ENCODE data around the gene PEPD.
"Not testable (repeated sequence)": the region's sequence is repeated elsewhere in the genome, so short reads cannot be mapped to it uniquely, and the experiment has no call there.

Gene PEPD

GRCh38 chr19:33559996-33560395, 38.4 kb upstream of the PEPD start:
- DNase-seq (ENCODE audit: low spot score) = no peak
- in situ Hi-C loops (cut with MboI; ENCODE audit: low pct_unique_long_range_greater_than_20kb, low sequenced_read_pairs, unreplicated experiment) = no loop called here
- TF ChIP-seq CTCF (IDR thresholded peaks at IDR 0.05; ENCODE audit: extremely low read depth, insufficient read depth, missing control alignments) = no peak

DNA sequence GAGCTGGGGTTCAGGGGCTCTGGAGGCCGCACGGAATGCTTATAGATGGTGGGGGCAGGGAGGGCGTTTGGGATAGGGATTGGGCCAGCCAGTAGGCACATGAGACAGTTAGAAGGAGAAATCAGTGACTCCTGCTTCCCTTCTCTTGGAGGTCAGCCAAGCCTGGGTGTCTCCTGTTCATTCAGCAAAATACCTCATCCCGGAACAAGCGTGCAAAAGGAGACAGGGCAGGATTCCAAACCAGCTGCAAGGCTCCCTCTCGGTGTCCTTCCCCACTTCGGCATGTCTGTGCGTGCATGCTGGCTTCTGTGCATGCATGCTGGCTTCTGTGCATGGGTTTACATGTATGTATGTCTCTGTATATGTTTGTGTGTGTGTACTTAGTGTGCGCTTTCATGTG, 37.3 kb upstream of the PEPD start:
- in situ Hi-C loops (cut with MboI; ENCODE audit: low pct_unique_long_range_greater_than_20kb, low sequenced_read_pairs, unreplicated experiment) = no loop called here
- no peak for DNase-seq (ENCODE audit: low spot score)
- TF ChIP-seq CTCF (IDR thresholded peaks at IDR 0.05; ENCODE audit: extremely low read depth, insufficient read depth, missing control alignments) = no peak

- DNase-seq (ENCODE audit: low spot score) = no peak
- in situ Hi-C loops (cut with MboI; ENCODE audit: low pct_unique_long_range_greater_than_20kb, low sequenced_read_pairs, unreplicated experiment) = no loop called here
- no peak for TF ChIP-seq CTCF (IDR thresholded peaks at IDR 0.05; ENCODE audit: extremely low read depth, insufficient read depth, missing control alignments)
These were observed 36.6 kb upstream of the PEPD start for GRCh38 chr19:33558151-33558550.

- in situ Hi-C loops (cut with MboI; ENCODE audit: low pct_unique_long_range_greater_than_20kb, low sequenced_read_pairs, unreplicated experiment) = no loop called here
- no peak for TF ChIP-seq CTCF (IDR thresholded peaks at IDR 0.05; ENCODE audit: extremely low read depth, insufficient read depth, missing control alignments)
These were observed 36.1 kb upstream of the PEPD start for GRCh38 chr19:33557720-33558119.

DNA sequence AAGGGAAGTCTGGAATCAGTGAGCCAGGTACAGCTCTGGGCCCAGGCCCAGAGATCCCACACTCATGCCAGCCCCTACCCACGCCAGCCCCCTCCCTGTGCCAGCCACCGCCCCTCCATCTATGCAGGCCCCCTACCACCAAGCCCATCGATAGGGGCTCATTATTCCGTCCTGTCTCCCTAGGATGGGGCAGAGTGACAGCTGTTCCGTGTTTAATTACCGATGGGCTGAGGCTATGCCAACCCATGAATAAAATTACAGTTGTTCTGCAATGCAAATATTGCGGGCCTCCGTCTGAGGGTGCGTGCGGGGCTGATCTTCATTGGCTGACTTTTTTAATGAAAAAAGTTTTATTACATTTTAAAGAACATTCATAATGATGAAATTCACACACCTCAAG, 35.6 kb upstream of the PEPD start:
- no peak for TF ChIP-seq CTCF (IDR thresholded peaks at IDR 0.05; ENCODE audit: extremely low read depth, insufficient read depth, missing control alignments)

More at GRCh38 chr19:33557720-33558119, 36.1 kb upstream of the PEPD start:
- no peak for DNase-seq (ENCODE audit: low spot score)

GRCh38 chr19:33556261-33556660, 34.7 kb upstream of the PEPD start:
- DNase-seq (ENCODE audit: low spot score) = no peak
- in situ Hi-C loops (cut with MboI; ENCODE audit: low pct_unique_long_range_greater_than_20kb, low sequenced_read_pairs, unreplicated experiment) = no loop called here
- TF ChIP-seq CTCF (IDR thresholded peaks at IDR 0.05; ENCODE audit: extremely low read depth, insufficient read depth, missing control alignments) = no peak

More for the DNA sequence above, 35.6 kb upstream of the PEPD start:
- in situ Hi-C loops (cut with MboI; ENCODE audit: low pct_unique_long_range_greater_than_20kb, low sequenced_read_pairs, unreplicated experiment) = no loop called here
- DNase-seq (ENCODE audit: low spot score) = no peak

DNA sequence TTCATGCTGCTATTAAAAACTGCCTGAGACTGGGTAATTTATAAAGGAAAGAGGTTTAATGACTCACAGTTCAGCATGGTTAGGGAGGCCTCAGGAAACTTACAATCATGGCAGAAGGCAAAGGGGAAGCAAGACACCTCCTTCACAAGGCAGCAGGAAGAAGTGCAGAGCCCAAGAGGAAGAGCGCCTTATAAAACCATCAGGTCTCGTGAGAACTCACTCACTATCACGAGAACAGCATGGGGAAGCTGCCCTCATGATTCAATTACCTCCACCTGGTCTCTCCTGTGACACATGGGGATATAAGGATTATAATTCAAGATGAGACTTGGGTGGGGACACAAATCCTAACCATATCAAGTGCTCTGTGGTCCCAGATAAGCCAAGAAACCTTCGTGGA, 34.1 kb upstream of the PEPD start:
- DNase-seq (ENCODE audit: low spot score); in situ Hi-C loops (cut with MboI; ENCODE audit: low pct_unique_long_range_greater_than_20kb, low sequenced_read_pairs, unreplicated experiment): not testable (repeated sequence)

Measured in GM13977 (cell line).